Neural progenitor cell (in vitro differentiated cells): ENCODE measurements around the gene GDF9.

Experiments used
- EZH2 ChIP-seq: fragments of 200-600 bp; sonication (generic); IDR thresholded peaks from 2 replicates; pipeline ENCODE4 v1.6.1; 2017; ENCODE audit warnings: antibody characterized with exemption, mild to moderate bottlenecking, moderate library complexity
- EZH2phosphoT487 ChIP-seq: fragments of 200-600 bp; sonication (generic); IDR thresholded peaks from 2 replicates; pipeline ENCODE4 v1.6.1; 2017; ENCODE audit warnings: antibody characterized with exemption
- TF ChIP-seq, protein P1 (sequence below): fragments of 200-600 bp; sonication (generic); IDR thresholded peaks from 2 replicates; pipeline ENCODE4 v1.5.1; 2017; ENCODE audit warnings: antibody characterized with exemption, mild to moderate bottlenecking

GRCh38 chr5:132827943-132828673, 38.2 kb downstream of the GDF9 start:
- TF ChIP-seq, protein P1, sequence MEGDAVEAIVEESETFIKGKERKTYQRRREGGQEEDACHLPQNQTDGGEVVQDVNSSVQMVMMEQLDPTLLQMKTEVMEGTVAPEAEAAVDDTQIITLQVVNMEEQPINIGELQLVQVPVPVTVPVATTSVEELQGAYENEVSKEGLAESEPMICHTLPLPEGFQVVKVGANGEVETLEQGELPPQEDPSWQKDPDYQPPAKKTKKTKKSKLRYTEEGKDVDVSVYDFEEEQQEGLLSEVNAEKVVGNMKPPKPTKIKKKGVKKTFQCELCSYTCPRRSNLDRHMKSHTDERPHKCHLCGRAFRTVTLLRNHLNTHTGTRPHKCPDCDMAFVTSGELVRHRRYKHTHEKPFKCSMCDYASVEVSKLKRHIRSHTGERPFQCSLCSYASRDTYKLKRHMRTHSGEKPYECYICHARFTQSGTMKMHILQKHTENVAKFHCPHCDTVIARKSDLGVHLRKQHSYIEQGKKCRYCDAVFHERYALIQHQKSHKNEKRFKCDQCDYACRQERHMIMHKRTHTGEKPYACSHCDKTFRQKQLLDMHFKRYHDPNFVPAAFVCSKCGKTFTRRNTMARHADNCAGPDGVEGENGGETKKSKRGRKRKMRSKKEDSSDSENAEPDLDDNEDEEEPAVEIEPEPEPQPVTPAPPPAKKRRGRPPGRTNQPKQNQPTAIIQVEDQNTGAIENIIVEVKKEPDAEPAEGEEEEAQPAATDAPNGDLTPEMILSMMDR: no peak
- no peak for TF ChIP-seq EZH2
- no peak for TF ChIP-seq EZH2phosphoT487
